GM12873 (cell line): ENCODE measurements around the gene WDR12.

ENCODE experiments used
- CTCF ChIP-seq: IDR thresholded peaks from 2 replicates; pipeline ENCODE4 v1.5.1; 2012; ENCODE audit warnings: low read depth, mild to moderate bottlenecking, moderate library complexity, low read length, control low read depth; ENCODE audit not compliant: insufficient read depth; ENCODE audit errors: missing control alignments

WDR12 gene

GRCh38 chr2:202938960-202939359 lies 27.5 kb upstream of the WDR12 start:
- no peak for TF ChIP-seq CTCF

- TF ChIP-seq CTCF, result no peak
These were observed 23.0 kb upstream of the WDR12 start for GRCh38 chr2:202934456-202934855.

DNA sequence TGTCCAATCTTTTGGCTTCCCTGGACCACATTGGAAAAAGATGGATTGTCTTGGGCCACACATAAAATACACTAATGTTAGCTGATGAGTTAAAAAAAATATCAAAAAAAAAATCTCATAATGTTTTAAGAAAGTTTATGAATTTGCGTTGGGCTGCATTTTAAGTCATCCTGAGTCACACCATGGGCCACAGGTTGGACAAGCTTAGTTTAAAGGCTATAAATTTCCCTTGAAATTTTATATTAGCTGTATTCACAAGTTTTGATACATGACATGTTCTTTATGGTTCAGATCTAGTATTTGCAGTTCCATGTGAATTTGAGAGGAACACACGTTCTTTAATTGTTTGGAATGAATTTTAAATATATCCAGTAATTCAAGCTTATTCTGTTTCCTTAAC lies 22.5 kb upstream of the WDR12 start:
- TF ChIP-seq CTCF, result no peak

GRCh38 chr2:202933139-202933510 lies 21.7 kb upstream of the WDR12 start:
- TF ChIP-seq CTCF, result no peak

GRCh38 chr2:202932425-202933138 lies 21.1 kb upstream of the WDR12 start:
- no peak for TF ChIP-seq CTCF

DNA sequence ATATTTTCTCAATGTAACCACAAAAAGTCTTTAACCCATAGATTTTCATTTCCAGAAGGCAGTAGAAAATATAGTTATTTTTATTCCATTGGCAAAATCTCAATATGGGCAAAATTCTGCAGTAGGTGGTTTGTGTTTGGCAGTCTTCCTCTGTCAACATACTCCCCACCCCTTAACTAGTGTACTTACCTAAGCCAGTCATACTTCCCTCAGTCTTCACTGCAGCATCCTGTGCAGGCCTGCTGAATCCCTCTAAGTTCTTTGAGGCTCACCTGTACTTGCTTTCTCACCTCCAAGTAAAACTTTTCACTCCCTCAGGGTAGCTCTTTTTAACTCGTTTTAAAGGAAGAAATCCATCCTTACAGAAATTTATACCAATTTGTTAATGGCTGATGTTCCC lies 7.4 kb upstream of the WDR12 start:
- TF ChIP-seq CTCF, result no peak

- TF ChIP-seq CTCF, result no peak
These were observed 316 bp downstream of the WDR12 start for GRCh38 chr2:202911203-202911511.
